ENCODE measurements around the gene TNPO3.

DNA sequence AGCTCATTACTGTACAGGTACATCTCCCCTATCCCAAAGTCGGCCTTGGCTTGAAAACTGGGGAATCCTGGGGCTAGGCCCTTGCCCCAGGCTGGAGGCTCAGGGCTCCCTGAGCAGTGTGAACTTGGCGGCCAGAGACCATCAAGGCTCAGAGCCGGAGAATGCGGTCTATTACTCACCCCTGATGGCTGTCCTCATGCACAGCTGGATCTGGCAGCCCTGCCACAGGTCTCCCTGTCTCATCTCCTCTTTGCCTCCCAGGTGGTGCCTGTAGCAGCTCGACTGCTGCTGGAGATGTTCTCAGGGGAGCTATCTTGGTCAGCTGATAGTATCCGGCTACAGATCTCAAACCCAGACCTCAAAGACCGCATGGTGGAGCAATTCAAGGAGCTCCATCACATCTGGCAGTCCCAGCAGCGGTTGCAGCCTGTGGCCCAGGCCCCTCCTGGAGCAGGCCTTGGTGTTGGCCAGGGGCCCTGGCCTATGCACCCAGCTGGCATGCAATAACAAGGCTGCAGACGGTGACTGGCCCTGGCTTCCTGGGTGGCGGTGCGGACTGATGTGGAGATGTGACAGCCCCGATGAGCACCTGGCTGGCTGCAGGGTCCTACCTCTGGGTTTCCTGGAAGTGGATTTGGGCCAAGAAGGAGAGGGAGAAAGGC lies 106.5 kb downstream of the TNPO3 start:
- TF ChIP-seq, protein P1, sequence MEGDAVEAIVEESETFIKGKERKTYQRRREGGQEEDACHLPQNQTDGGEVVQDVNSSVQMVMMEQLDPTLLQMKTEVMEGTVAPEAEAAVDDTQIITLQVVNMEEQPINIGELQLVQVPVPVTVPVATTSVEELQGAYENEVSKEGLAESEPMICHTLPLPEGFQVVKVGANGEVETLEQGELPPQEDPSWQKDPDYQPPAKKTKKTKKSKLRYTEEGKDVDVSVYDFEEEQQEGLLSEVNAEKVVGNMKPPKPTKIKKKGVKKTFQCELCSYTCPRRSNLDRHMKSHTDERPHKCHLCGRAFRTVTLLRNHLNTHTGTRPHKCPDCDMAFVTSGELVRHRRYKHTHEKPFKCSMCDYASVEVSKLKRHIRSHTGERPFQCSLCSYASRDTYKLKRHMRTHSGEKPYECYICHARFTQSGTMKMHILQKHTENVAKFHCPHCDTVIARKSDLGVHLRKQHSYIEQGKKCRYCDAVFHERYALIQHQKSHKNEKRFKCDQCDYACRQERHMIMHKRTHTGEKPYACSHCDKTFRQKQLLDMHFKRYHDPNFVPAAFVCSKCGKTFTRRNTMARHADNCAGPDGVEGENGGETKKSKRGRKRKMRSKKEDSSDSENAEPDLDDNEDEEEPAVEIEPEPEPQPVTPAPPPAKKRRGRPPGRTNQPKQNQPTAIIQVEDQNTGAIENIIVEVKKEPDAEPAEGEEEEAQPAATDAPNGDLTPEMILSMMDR (IDR thresholded peaks at IDR 0.05; ENCODE audit: low read depth, low read length) = no peak
- TF ChIP-seq EZH2phosphoT487 (IDR thresholded peaks at IDR 0.05; ENCODE audit: low read depth) = no peak

Data from OCI-LY3 (cell line).